HCT116 (cell line): ENCODE measurements around the gene GPS2. TPM values are rescaled to one million over a fixed set of nuclear protein-coding genes. Genes with fewer than 3 reads are reported as not detected.

Experiments used
- ATAC-seq: fragments of 200-7000 bp; cut with Tn5 transposase; 2 replicates; pipeline ENCODE4 v1.9.1; 2020; ENCODE audit warnings: mild to moderate bottlenecking, moderate library complexity
- BruUV-seq: library from RNA; stranded (reverse); fragments of 400-500 nt; replicated peaks from 2 replicates; lab custom pipeline; 2021; lab: Mats Ljungman, UMichigan
- CTCF ChIA-PET: fragments of 300-600 bp; sonication (Branson Sonifier 250); formaldehyde crosslinking; loops from one replicate; lab custom pipeline; 2021; ENCODE audit warnings: antibody characterized with exemption; lab: Charles Lee
- POLR2A ChIA-PET: fragments of 300-600, 350-600 bp; sonication (Branson Sonifier 250); formaldehyde crosslinking; loops from one replicate; lab custom pipeline; 2021; ENCODE audit warnings: antibody characterized with exemption; lab: Charles Lee
- RAD21 ChIA-PET, 2 experiments: fragments of 300-600 bp; sonication (Branson Sonifier 250); formaldehyde crosslinking; loops; one replicate each; lab custom pipeline; 2023; ENCODE audit warnings: low total read pairs in 2 of 2; ENCODE audit not compliant: uncharacterized antibody in 2 of 2, unreplicated experiment in 2 of 2, low non-redundant PET in 1 of 2; lab: Charles Lee
- DNase-seq: peaks from one replicate; pipeline ENCODE4 v3.0.0-alpha.2; 2010; ENCODE audit warnings: low read depth, low spot score
- H2AFZ ChIP-seq: fragments of 200-600 bp; shearing (Covaris generic), sonication (generic); 2 replicates; pipeline ENCODE4 v1.6.1; 2017; ENCODE audit warnings: low read depth, mixed run types, mixed read lengths, antibody characterized with exemption, low read length; ENCODE audit not compliant: poor library complexity, severe bottlenecking
- H3K27ac ChIP-seq: 2 replicates; pipeline ENCODE4 v1.5.1; 2012; ENCODE audit warnings: low read depth, low read length
- H3K27me3 ChIP-seq: fragments of 200-600 bp; sonication (generic); 2 replicates; pipeline ENCODE4 v1.6.1; 2016; ENCODE audit warnings: mixed run types, low read length, mixed read lengths; ENCODE audit not compliant: insufficient read depth
- H3K36me3 ChIP-seq, 2 experiments: fragments of 200-500 bp in 1 of 2; fragments of 200-600 bp in 1 of 2; sonication (Bioruptor generic) in 1 of 2; sonication (generic) in 1 of 2; 2 replicates each; pipeline versions ENCODE4 v1.5.1 to v1.6.1; 2014 to 2016; ENCODE audit warnings: low read length in 2 of 2, inconsistent platforms in 1 of 2, mixed read lengths in 1 of 2, mixed run types in 1 of 2; ENCODE audit not compliant: insufficient read depth in 2 of 2, control insufficient read depth in 1 of 2
- H3K4me1 ChIP-seq, 2 experiments: fragments of 200-600 bp in 1 of 2; sonication (generic) in 1 of 2; 2 replicates each; pipeline versions ENCODE4 v1.5.1 to v1.6.1; 2012 to 2017; ENCODE audit warnings: low read length in 2 of 2, inconsistent platforms in 1 of 2, mild to moderate bottlenecking in 1 of 2, mixed read lengths in 1 of 2, mixed run types in 1 of 2, moderate library complexity in 1 of 2; ENCODE audit not compliant: insufficient read depth in 2 of 2, control insufficient read depth in 1 of 2
- H3K4me2 ChIP-seq: fragments of 200-600 bp; sonication (generic); 2 replicates; pipeline ENCODE4 v1.6.1; 2017; ENCODE audit warnings: mixed run types, low read length, mixed read lengths
- H3K4me3 ChIP-seq, 2 experiments: fragments of 200-600 bp in 1 of 2; sonication (generic) in 1 of 2; replicated peaks in 1 of 2; 2 replicates each; pipeline ENCODE4 v1.5.1; 2011 to 2016; ENCODE audit warnings: low read length in 2 of 2, control low read depth in 1 of 2, low read depth in 1 of 2, mild to moderate bottlenecking in 1 of 2, mixed read lengths in 1 of 2, mixed run types in 1 of 2
- H3K79me2 ChIP-seq: fragments of 200-600 bp; sonication (generic); 2 replicates; pipeline ENCODE4 v1.6.1; 2017; ENCODE audit warnings: mild to moderate bottlenecking, mixed run types, low read length, moderate library complexity, mixed read lengths; ENCODE audit not compliant: insufficient read depth
- H3K9ac ChIP-seq: fragments of 200-600 bp; sonication (generic); 2 replicates; pipeline ENCODE4 v1.6.1; 2016; ENCODE audit warnings: low read length, mixed read lengths
- H3K9me2 ChIP-seq: fragments of 200-600 bp; sonication (generic), shearing (Covaris generic); 2 replicates; pipeline ENCODE4 v1.6.1; 2017; ENCODE audit warnings: mixed run types, mild to moderate bottlenecking, moderate library complexity; ENCODE audit not compliant: insufficient read depth
- H3K9me3 ChIP-seq, 2 experiments: fragments of 200-500 bp in 1 of 2; fragments of 200-600 bp in 1 of 2; sonication (Bioruptor generic) in 1 of 2; sonication (generic) in 1 of 2; 2 replicates each; pipeline ENCODE4 v1.6.1; 2014 to 2017; ENCODE audit warnings: low read length in 2 of 2, mixed read lengths in 2 of 2, inconsistent platforms in 1 of 2, low read depth in 1 of 2, mild to moderate bottlenecking in 1 of 2, mixed run types in 1 of 2, moderate library complexity in 1 of 2; ENCODE audit not compliant: control insufficient read depth in 1 of 2, insufficient read depth in 1 of 2
- H4K20me1 ChIP-seq: fragments of 200-600 bp; sonication (generic), shearing (Covaris generic); 2 replicates; pipeline ENCODE4 v1.6.1; 2017; ENCODE audit warnings: mixed run types, mild to moderate bottlenecking, moderate library complexity; ENCODE audit not compliant: insufficient read depth
- CBX3 ChIP-seq: IDR thresholded peaks from 2 replicates; pipeline ENCODE4 v1.6.1; 2012; ENCODE audit warnings: low read depth
- EGR1 ChIP-seq: IDR thresholded peaks from 2 replicates; pipeline ENCODE4 v1.6.1; 2012; ENCODE audit warnings: low read depth
- EZH2 ChIP-seq: fragments of 200-600 bp; sonication (generic); IDR thresholded peaks from 2 replicates; pipeline ENCODE4 v1.6.1; 2017; ENCODE audit warnings: antibody characterized with exemption, mixed run types
- EZH2phosphoT487 ChIP-seq: fragments of 200-600 bp; IDR thresholded peaks from 2 replicates; pipeline ENCODE4 v1.6.1; 2018; ENCODE audit warnings: antibody characterized with exemption, borderline replicate concordance
- FOSL1 ChIP-seq: IDR thresholded peaks from 2 replicates; pipeline ENCODE4 v1.6.1; 2012; ENCODE audit warnings: low read depth
- POLR2A ChIP-seq: IDR thresholded peaks from 2 replicates; pipeline ENCODE4 v1.7.0; 2011; ENCODE audit warnings: borderline replicate concordance; ENCODE audit not compliant: insufficient read depth, insufficient read length; ENCODE audit errors: extremely low read depth
- POLR2AphosphoS5 ChIP-seq: IDR thresholded peaks from 2 replicates; pipeline ENCODE4 v1.6.1; 2011; ENCODE audit warnings: mild to moderate bottlenecking, low read depth, low read length, moderate library complexity
- SIN3A ChIP-seq: IDR thresholded peaks from 2 replicates; pipeline ENCODE4 v1.6.1; 2012; ENCODE audit warnings: low read depth
- SRF ChIP-seq: IDR thresholded peaks from 2 replicates; pipeline ENCODE4 v1.6.1; 2012; ENCODE audit warnings: low read depth
- YY1 ChIP-seq: IDR thresholded peaks from 2 replicates; pipeline ENCODE4 v1.6.1; 2011; ENCODE audit warnings: low read length, low read depth, moderate library complexity, mild to moderate bottlenecking; ENCODE audit not compliant: insufficient replicate concordance; ENCODE audit errors: extremely low read depth
- ZFX ChIP-seq: fragments of 450-650 bp; IDR thresholded peaks from 2 replicates; pipeline ENCODE4 v1.6.1; 2017
- intact Hi-C: fragments of 100-400 bp; cut with micrococcal nuclease; formaldehyde crosslinking; loops from 2 replicates; pipeline ENCODE4 v1.10.0; 2022
- total RNA-seq: library from RNA; stranded (reverse); gene quantifications from one replicate; pipeline ENCODE4 v1.2.1, GENCODE V29; 2021; ENCODE audit not compliant: unreplicated experiment
- TF ChIP-seq, protein P1 (sequence below): IDR thresholded peaks from 2 replicates; pipeline ENCODE4 v1.6.1; 2012
- TF ChIP-seq, protein P2 (sequence below), 3 experiments: fragments of 200-600 bp in 1 of 3; sonication (generic) in 1 of 3; IDR thresholded peaks in 2 of 3; conservative IDR thresholded peaks in 1 of 3; 2 replicates each; pipeline ENCODE4 v1.5.1; 2012 to 2017; ENCODE audit warnings: low read depth in 2 of 3, low read length in 2 of 3, antibody characterized with exemption in 1 of 3, borderline replicate concordance in 1 of 3, control low read depth in 1 of 3, mild to moderate bottlenecking in 1 of 3, mixed read lengths in 1 of 3, mixed run types in 1 of 3, moderate library complexity in 1 of 3; ENCODE audit not compliant: insufficient read depth in 1 of 3
- TF ChIP-seq, protein P3 (sequence below): IDR thresholded peaks from 2 replicates; pipeline ENCODE4 v1.6.1; 2011; ENCODE audit warnings: mild to moderate bottlenecking, low read length, moderate library complexity; ENCODE audit not compliant: insufficient replicate concordance; ENCODE audit errors: extremely low read depth

GPS2 gene
- total RNA-seq, 1 experiment from 2014 or later = 61.3 TPM

DNA sequence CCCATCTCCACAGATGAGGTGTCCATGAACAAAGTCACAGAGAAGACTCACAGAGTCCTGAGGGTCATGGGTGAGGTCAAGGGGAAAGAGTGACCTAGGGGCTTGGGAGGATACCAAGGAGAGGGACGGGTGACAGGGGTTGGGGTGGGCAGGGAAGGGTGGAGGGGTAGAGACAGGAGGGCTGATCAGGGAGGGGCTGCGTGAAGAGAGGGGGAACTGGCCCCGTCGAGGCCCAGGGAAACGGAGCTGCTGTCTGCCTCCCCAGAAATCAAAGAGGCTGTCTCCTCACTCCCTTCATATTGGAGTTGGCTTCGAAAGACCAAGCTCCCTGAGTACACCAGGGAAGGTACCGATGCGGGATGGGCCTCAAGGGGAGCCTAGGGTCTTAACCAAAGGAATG, 40.4 kb upstream of the GPS2 start:
- TF ChIP-seq POLR2AphosphoS5 (no peak), EZH2 (no peak), SIN3A (no peak), FOSL1 (no peak), POLR2A (no peak), EZH2phosphoT487 (no peak)
- peaks cover 23 to 55% of the 10 kb centered on the region in 2 experiments for H3K4me1 ChIP-seq
- H4K20me1 ChIP-seq = no peaks in the 10 kb centered on the region
- peak overlapping the region; percentile 60 for H3K4me2 ChIP-seq
- peaks cover 15% of the 10 kb centered on the region for H3K79me2 ChIP-seq
- DNase-seq (no peak), ATAC-seq (no peak)
- H3K9me2 ChIP-seq = no peaks in the 10 kb centered on the region
- ChIA-PET CTCF (interaction anchor here (0.7 to 2.9 kb wide), 12 partner anchors 11 to 633 kb away, joined by 3 to 21 read pairs (median 4); partner anchors contain the start of genes NEURL4, SENP3, TMEM102 and TMEM256), POLR2A (interaction anchor here (0.9 kb wide), 1 partner anchor 129 kb away, joined by 3 read pairs; the partner anchor contains the start of gene POLR2A), RAD21 (interaction anchor here in 1 of 2 experiments (0.7 to 2.0 kb wide), 3 partner anchors 48 to 205 kb away, joined by 3 to 6 read pairs (median 4); partner anchors contain the start of genes TMEM102 and TMEM256)
- no peaks in the 10 kb centered on the region for H3K27me3 ChIP-seq
- BruUV-seq = no TSS peak
- no peaks in the 10 kb centered on the region for H3K36me3 ChIP-seq
- H3K4me3 ChIP-seq = no peak overlapping the region
- H2AFZ ChIP-seq = no peak overlapping the region
- no peak overlapping the region for H3K9ac ChIP-seq
- intact Hi-C loops = loop anchor here (5.0 kb wide), 1 partner anchor 37 kb away; the partner anchor contains the start of gene PLSCR3
- no peaks in the 10 kb centered on the region for H3K9me3 ChIP-seq
- H3K27ac ChIP-seq = no peak overlapping the region

DNA sequence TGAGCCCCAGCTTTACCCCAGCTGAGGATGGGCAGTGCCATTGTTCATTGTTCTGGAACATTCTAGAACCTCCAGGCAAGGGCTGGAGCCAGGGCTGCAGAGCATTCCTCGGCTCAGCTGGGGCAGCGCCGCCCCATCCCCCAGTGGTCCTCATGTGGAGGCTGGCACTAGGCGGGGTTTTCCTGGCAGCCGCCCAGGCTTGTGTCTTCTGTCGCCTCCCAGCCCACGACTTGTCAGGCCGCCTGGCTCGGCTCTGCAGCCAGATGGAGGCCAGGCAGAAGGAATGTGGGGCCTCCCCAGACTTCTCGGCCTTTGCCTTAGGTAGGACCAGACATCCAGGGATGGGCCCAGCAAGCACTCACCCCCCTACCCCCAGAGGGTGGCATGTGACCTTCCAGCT, 39.9 kb upstream of the GPS2 start, which contains the start of gene TMEM95:
Gene TMEM95, plus strand, starts transcription at position 104 of the 400 bp plus-strand sequence. Its CDS starts 49 bp downstream, at position 153.
- H3K27ac ChIP-seq = peak within 1 kb of the TSS; percentile 17; the same call in 1 of the 2 replicates
- no peaks in the 10 kb centered on the region for H3K27me3 ChIP-seq
- H3K36me3 ChIP-seq = no peaks in the 10 kb centered on the region
- peaks cover 23 to 58% of the 10 kb centered on the region in 2 experiments for H3K4me1 ChIP-seq
- no peak within 1 kb of the TSS for H3K9ac ChIP-seq
- DNase-seq = no peak
- ATAC-seq = no peak
- no peaks in the 10 kb centered on the region for H4K20me1 ChIP-seq
- H2AFZ ChIP-seq = no peak within 1 kb of the TSS
- POLR2A ChIA-PET = interaction anchor here (0.9 kb wide), 1 partner anchor 129 kb away, joined by 3 read pairs; the partner anchor contains the start of gene POLR2A
- H3K4me2 ChIP-seq = peak within 1 kb of the TSS; percentile 60
- no TSS peak for BruUV-seq
- RAD21 ChIA-PET = interaction anchor here in 1 of 2 experiments (2.0 kb wide), 1 partner anchor 81 kb away, joined by 6 read pairs; the partner anchor contains the start of gene TMEM102
- H3K9me3 ChIP-seq = no peaks in the 10 kb centered on the region
- intact Hi-C loops = loop anchor here (5.0 kb wide), 1 partner anchor 37 kb away; the partner anchor contains the start of gene PLSCR3
- peaks cover 18% of the 10 kb centered on the region for H3K79me2 ChIP-seq
- no peak within 1 kb of the TSS for H3K4me3 ChIP-seq
- no peaks in the 10 kb centered on the region for H3K9me2 ChIP-seq
- CTCF ChIA-PET = interaction anchor here (1.0 to 2.9 kb wide), 7 partner anchors 10 to 206 kb away, joined by 3 to 21 read pairs (median 7); partner anchors contain the start of genes SENP3, TMEM102 and TMEM256
- TF ChIP-seq FOSL1 (no peak), SRF (no peak), SIN3A (no peak), CBX3 (no peak), EGR1 (no peak), ZFX (no peak), POLR2AphosphoS5 (no peak), EZH2 (no peak), YY1 (no peak)
- TF ChIP-seq, protein P1, sequence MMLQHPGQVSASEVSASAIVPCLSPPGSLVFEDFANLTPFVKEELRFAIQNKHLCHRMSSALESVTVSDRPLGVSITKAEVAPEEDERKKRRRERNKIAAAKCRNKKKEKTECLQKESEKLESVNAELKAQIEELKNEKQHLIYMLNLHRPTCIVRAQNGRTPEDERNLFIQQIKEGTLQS = no peak
- TF ChIP-seq, protein P2, sequence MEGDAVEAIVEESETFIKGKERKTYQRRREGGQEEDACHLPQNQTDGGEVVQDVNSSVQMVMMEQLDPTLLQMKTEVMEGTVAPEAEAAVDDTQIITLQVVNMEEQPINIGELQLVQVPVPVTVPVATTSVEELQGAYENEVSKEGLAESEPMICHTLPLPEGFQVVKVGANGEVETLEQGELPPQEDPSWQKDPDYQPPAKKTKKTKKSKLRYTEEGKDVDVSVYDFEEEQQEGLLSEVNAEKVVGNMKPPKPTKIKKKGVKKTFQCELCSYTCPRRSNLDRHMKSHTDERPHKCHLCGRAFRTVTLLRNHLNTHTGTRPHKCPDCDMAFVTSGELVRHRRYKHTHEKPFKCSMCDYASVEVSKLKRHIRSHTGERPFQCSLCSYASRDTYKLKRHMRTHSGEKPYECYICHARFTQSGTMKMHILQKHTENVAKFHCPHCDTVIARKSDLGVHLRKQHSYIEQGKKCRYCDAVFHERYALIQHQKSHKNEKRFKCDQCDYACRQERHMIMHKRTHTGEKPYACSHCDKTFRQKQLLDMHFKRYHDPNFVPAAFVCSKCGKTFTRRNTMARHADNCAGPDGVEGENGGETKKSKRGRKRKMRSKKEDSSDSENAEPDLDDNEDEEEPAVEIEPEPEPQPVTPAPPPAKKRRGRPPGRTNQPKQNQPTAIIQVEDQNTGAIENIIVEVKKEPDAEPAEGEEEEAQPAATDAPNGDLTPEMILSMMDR (IDR thresholded peaks at IDR 0.05 in 2 of 3, conservative IDR thresholded peaks at IDR 0.05 in 1 of 3; ENCODE audit: borderline replicate concordance in 1 of 3, insufficient read depth in 1 of 3, low read depth in 2 of 3, low read length in 2 of 3) = no peak
- TF ChIP-seq, protein P3, sequence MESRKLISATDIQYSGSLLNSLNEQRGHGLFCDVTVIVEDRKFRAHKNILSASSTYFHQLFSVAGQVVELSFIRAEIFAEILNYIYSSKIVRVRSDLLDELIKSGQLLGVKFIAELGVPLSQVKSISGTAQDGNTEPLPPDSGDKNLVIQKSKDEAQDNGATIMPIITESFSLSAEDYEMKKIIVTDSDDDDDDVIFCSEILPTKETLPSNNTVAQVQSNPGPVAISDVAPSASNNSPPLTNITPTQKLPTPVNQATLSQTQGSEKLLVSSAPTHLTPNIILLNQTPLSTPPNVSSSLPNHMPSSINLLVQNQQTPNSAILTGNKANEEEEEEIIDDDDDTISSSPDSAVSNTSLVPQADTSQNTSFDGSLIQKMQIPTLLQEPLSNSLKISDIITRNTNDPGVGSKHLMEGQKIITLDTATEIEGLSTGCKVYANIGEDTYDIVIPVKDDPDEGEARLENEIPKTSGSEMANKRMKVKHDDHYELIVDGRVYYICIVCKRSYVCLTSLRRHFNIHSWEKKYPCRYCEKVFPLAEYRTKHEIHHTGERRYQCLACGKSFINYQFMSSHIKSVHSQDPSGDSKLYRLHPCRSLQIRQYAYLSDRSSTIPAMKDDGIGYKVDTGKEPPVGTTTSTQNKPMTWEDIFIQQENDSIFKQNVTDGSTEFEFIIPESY = no peak
